Endodermal cell (in vitro differentiated cells): ENCODE results near the gene PAMR1. TPM values are rescaled to one million over a fixed set of nuclear protein-coding genes. Genes with fewer than 3 reads are reported as not detected.

Experiments
- DNase-seq: peaks from one replicate; pipeline ENCODE4 v3.0.0-alpha.2; 2017
- H3K27ac ChIP-seq: 2 replicates; pipeline ENCODE4 v1.5.1; 2013; ENCODE audit warnings: mild to moderate bottlenecking, low read depth, low read length, moderate library complexity
- H3K27me3 ChIP-seq: 2 replicates; pipeline ENCODE4 v1.6.1; 2013; ENCODE audit warnings: mild to moderate bottlenecking, low read length, moderate library complexity; ENCODE audit not compliant: insufficient read depth, control insufficient read depth, poor library complexity, severe bottlenecking
- H3K36me3 ChIP-seq: 2 replicates; pipeline ENCODE4 v1.7.0; 2013; ENCODE audit warnings: mild to moderate bottlenecking, low read length, moderate library complexity; ENCODE audit not compliant: control insufficient read depth, insufficient read depth
- H3K4me1 ChIP-seq: one replicate; pipeline ENCODE4 v1.7.0; 2013; ENCODE audit warnings: low read length; ENCODE audit not compliant: control insufficient read depth, insufficient read depth
- H3K4me3 ChIP-seq: 2 replicates; pipeline ENCODE4 v1.5.1; 2013; ENCODE audit warnings: mild to moderate bottlenecking, low read length, moderate library complexity
- H3K9ac ChIP-seq: 2 replicates; pipeline ENCODE4 v1.6.1; 2013; ENCODE audit warnings: mild to moderate bottlenecking, low read length, moderate library complexity; ENCODE audit not compliant: poor library complexity, severe bottlenecking; ENCODE audit errors: extremely low read depth
- H3K9me3 ChIP-seq: 2 replicates; pipeline ENCODE4 v1.6.1; 2013; ENCODE audit warnings: mild to moderate bottlenecking, low read length, moderate library complexity; ENCODE audit not compliant: control insufficient read depth
- H3K27ac Mint-ChIP-seq: 2 replicates; pipeline ENCODE4 v1.8.0; 2020; ENCODE audit warnings: mixed read lengths
- H3K27me3 Mint-ChIP-seq: 2 replicates; pipeline ENCODE4 v1.8.0; 2021; ENCODE audit warnings: mild to moderate bottlenecking, mixed read lengths; ENCODE audit not compliant: insufficient read depth
- H3K36me3 Mint-ChIP-seq: 2 replicates; pipeline ENCODE4 v1.8.0; 2020; ENCODE audit warnings: low read depth, mixed read lengths
- H3K4me1 Mint-ChIP-seq: 2 replicates; pipeline ENCODE4 v1.8.0; 2020; ENCODE audit warnings: mixed read lengths
- H3K4me3 Mint-ChIP-seq: 2 replicates; pipeline ENCODE4 v1.8.0; 2020; ENCODE audit warnings: mild to moderate bottlenecking, moderate library complexity, mixed read lengths
- H3K9me3 Mint-ChIP-seq: 2 replicates; pipeline ENCODE4 v1.8.0; 2020; ENCODE audit warnings: mild to moderate bottlenecking, mixed read lengths
- CTCF ChIP-seq: fragments of 200-600 bp; sonication (generic); conservative IDR thresholded peaks from 2 replicates; pipeline ENCODE4 v1.5.0; 2021; ENCODE audit warnings: antibody characterized with exemption, mild to moderate bottlenecking
- WGBS, 2 experiments: methylation state at CpG; one replicate each; pipeline versions ENCODE4 v1.1.5 to v1.1.7; 2013; ENCODE audit warnings: missing lambda C conversion rate in 2 of 2, mixed read lengths in 1 of 2; ENCODE audit not compliant: insufficient coverage in 1 of 2, insufficient read length in 1 of 2; 5-methylcytosine and 5-hydroxymethylcytosine counted together
- total RNA-seq, 2 donors: library from RNA; stranded (reverse); fragmentation: NEBNext Ultra II Directional in 1 of 2; extraction: Animal tissue kit (Norgen Biotek cat#: 25700) in 1 of 2; gene quantifications; 2 replicates in 1 of 2; 3 replicates in 1 of 2; pipeline ENCODE4 v1.2.1, GENCODE V29; 2021

PAMR1 gene
- total RNA-seq, 2 donors from 2014 or later, result 55.3 to 79.0 TPM

- Mint-ChIP-seq H3K9me3 (peaks cover 2% of the 10 kb centered on the region), H3K4me1 (peaks cover 60% of the 10 kb centered on the region), H3K36me3 (no peaks in the 10 kb centered on the region), H3K27ac (no peak overlapping the region), H3K27me3 (peaks cover 4% of the 10 kb centered on the region), H3K4me3 (no peak overlapping the region)
- H3K9ac ChIP-seq, result no peak overlapping the region
- peaks cover 23% of the 10 kb centered on the region for H3K4me1 ChIP-seq
- H3K27ac ChIP-seq, result no peak overlapping the region
- H3K27me3 ChIP-seq, result no peaks in the 10 kb centered on the region
- H3K4me3 ChIP-seq, result no peak overlapping the region
- DNase-seq, result no peak
- WGBS, 2 experiments, result 90 to 100% methylated on average over 2 to 3 of the region's 3 CpGs
- H3K36me3 ChIP-seq, result no peaks in the 10 kb centered on the region
- TF ChIP-seq CTCF, result no peak
- H3K9me3 ChIP-seq, result no peaks in the 10 kb centered on the region
Observed at GRCh38 chr11:35540526-35540925, 15.1 kb upstream of the PAMR1 start.

GRCh38 chr11:35539781-35540281, 14.4 kb upstream of the PAMR1 start:
- Mint-ChIP-seq H3K9me3 (peaks cover 2% of the 10 kb centered on the region), H3K4me3 (no peak overlapping the region), H3K27ac (no peak overlapping the region), H3K4me1 (peaks cover 58% of the 10 kb centered on the region), H3K36me3 (no peaks in the 10 kb centered on the region), H3K27me3 (peaks cover 4% of the 10 kb centered on the region)
- no peak for DNase-seq
- 86 to 88% methylated on average over 5 to 7 of the region's 7 CpGs for WGBS, 2 experiments
- H3K4me1 ChIP-seq, result peaks cover 27% of the 10 kb centered on the region
- H3K27me3 ChIP-seq, result no peaks in the 10 kb centered on the region
- H3K9me3 ChIP-seq, result no peaks in the 10 kb centered on the region
- H3K4me3 ChIP-seq, result no peak overlapping the region
- no peaks in the 10 kb centered on the region for H3K36me3 ChIP-seq
- no peak overlapping the region for H3K9ac ChIP-seq
- TF ChIP-seq CTCF, result no peak
- H3K27ac ChIP-seq, result no peak overlapping the region

GRCh38 chr11:35539256-35539655, 13.8 kb upstream of the PAMR1 start:
- H3K36me3 ChIP-seq, result no peaks in the 10 kb centered on the region
- peaks cover 27% of the 10 kb centered on the region for H3K4me1 ChIP-seq
- H3K27me3 ChIP-seq, result no peaks in the 10 kb centered on the region
- no peak for DNase-seq
- H3K9ac ChIP-seq, result no peak overlapping the region
- Mint-ChIP-seq H3K4me1 (peaks cover 58% of the 10 kb centered on the region), H3K27me3 (peaks cover 4% of the 10 kb centered on the region), H3K27ac (no peak overlapping the region), H3K36me3 (no peaks in the 10 kb centered on the region), H3K4me3 (no peak overlapping the region), H3K9me3 (no peaks in the 10 kb centered on the region)
- no peaks in the 10 kb centered on the region for H3K9me3 ChIP-seq
- no peak for TF ChIP-seq CTCF
- no peak overlapping the region for H3K27ac ChIP-seq
- no peak overlapping the region for H3K4me3 ChIP-seq
- 94% methylated on average over 3 of the region's 3 CpGs; no CpG with 5 or more reads in 1 of the 2 experiments for WGBS, 2 experiments
